ENCODE measurements around the gene RELT. TPM values are rescaled to one million over a fixed set of nuclear protein-coding genes. Genes with fewer than 3 reads are reported as not detected.

The RELT gene
- total and polyA plus RNA-seq, 9 of the 15 experiments (the other 6 are each of a cell fraction or from before 2014, with no cell fraction given), result 1.1 to 20.2 (median 7.4) TPM

GRCh38 chr11:73335204-73335923 is 40.8 kb upstream of the RELT start (continued):
- TF ChIP-seq HMG20A (CRISPR knock-in tag; conservative IDR thresholded peaks at IDR 0.05) (no peak), ZNF318 (IDR thresholded peaks at IDR 0.05; ENCODE audit: borderline replicate concordance in 1 of 2, low read depth in 1 of 2) (no peak), FIP1L1 (IDR thresholded peaks at IDR 0.05; ENCODE audit: low read depth, low read length, poor library complexity, severe bottlenecking) (no peak), ZBTB9 (CRISPR knock-in tag; IDR thresholded peaks at IDR 0.05) (no peak), CTCFL (IDR thresholded peaks at IDR 0.05; ENCODE audit: borderline replicate concordance, insufficient read depth, low read depth, low read length, poor library complexity, severe bottlenecking) (no peak), ZZZ3 (IDR thresholded peaks at IDR 0.05) (no peak), PTTG1 (tag; IDR thresholded peaks at IDR 0.05; ENCODE audit: low read depth) (no peak), RFX5 (IDR thresholded peaks at IDR 0.05; ENCODE audit: low read depth, low read length) (0 out of 2 replicates have a peak, but pooled peaks have one; percentile 19), ARID3A (IDR thresholded peaks at IDR 0.05; ENCODE audit: borderline replicate concordance, low read depth, low read length) (no peak), ZFX (CRISPR knock-in tag; IDR thresholded peaks at IDR 0.05) (no peak), HDAC3 (IDR thresholded peaks at IDR 0.05; ENCODE audit: borderline replicate concordance, partially characterized antibody) (no peak)

Measured in K562 (cell line).